ENCODE results near the gene RHOBTB3.
"Not testable (repeated sequence)": the region's sequence is repeated elsewhere in the genome, so short reads cannot be mapped to it uniquely, and the experiment has no call there.

Gene RHOBTB3

GRCh38 chr5:95730730-95731570 is at the start of gene RHOBTB3:
Gene RHOBTB3, plus strand, starts transcription at chr5:95731336. Its CDS starts 347 bp downstream, at chr5:95731683.
- DNase-seq (ENCODE audit: low read depth): peak; percentile 85

- no peak for DNase-seq (ENCODE audit: low read depth)
These were observed 48.2 kb upstream of the RHOBTB3 start, which contains the start of gene SPATA9 for GRCh38 chr5:95682891-95683290. Gene SPATA9, minus strand, starts transcription at chr5:95682991. Its CDS starts 137 bp downstream, at chr5:95682854.

GRCh38 chr5:95684361-95684760 is 46.8 kb upstream of the RHOBTB3 start:
- DNase-seq (ENCODE audit: low read depth): no peak

GRCh38 chr5:95686651-95687050 is 44.5 kb upstream of the RHOBTB3 start:
- no peak for DNase-seq (ENCODE audit: low read depth)

GRCh38 chr5:95689680-95690079 is 41.5 kb upstream of the RHOBTB3 start:
- DNase-seq (ENCODE audit: low read depth): no peak

GRCh38 chr5:95690333-95690732 is 40.8 kb upstream of the RHOBTB3 start:
- no peak for DNase-seq (ENCODE audit: low read depth)

GRCh38 chr5:95697781-95698681 is 33.1 kb upstream of the RHOBTB3 start:
- no peak for DNase-seq (ENCODE audit: low read depth)

- no peak for DNase-seq (ENCODE audit: low read depth)
These were observed 31.8 kb upstream of the RHOBTB3 start for GRCh38 chr5:95699337-95699736.

GRCh38 chr5:95701074-95701473 is 30.1 kb upstream of the RHOBTB3 start:
- DNase-seq (ENCODE audit: low read depth): no peak

- no peak for DNase-seq (ENCODE audit: low read depth)
These were observed 27.0 kb upstream of the RHOBTB3 start for GRCh38 chr5:95704150-95704549.

GRCh38 chr5:95706196-95706595 is 24.9 kb upstream of the RHOBTB3 start:
- not testable (repeated sequence) for DNase-seq (ENCODE audit: low read depth)

GRCh38 chr5:95707055-95707454 is 24.1 kb upstream of the RHOBTB3 start:
- DNase-seq (ENCODE audit: low read depth): no peak

GRCh38 chr5:95707534-95708188 is 23.5 kb upstream of the RHOBTB3 start:
- not testable (repeated sequence) for DNase-seq (ENCODE audit: low read depth)

GRCh38 chr5:95708876-95709275 is 22.3 kb upstream of the RHOBTB3 start:
- DNase-seq (ENCODE audit: low read depth): no peak

GRCh38 chr5:95709967-95710650 is 21.0 kb upstream of the RHOBTB3 start:
- no peak for DNase-seq (ENCODE audit: low read depth)

GRCh38 chr5:95710651-95711500 is 20.3 kb upstream of the RHOBTB3 start:
- DNase-seq (ENCODE audit: low read depth): not testable (repeated sequence)

- DNase-seq (ENCODE audit: low read depth): no peak
These were observed 19.4 kb upstream of the RHOBTB3 start for GRCh38 chr5:95711501-95712346.

GRCh38 chr5:95712347-95712958 is 18.7 kb upstream of the RHOBTB3 start:
- no peak for DNase-seq (ENCODE audit: low read depth)

- not testable (repeated sequence) for DNase-seq (ENCODE audit: low read depth)
These were observed 17.9 kb upstream of the RHOBTB3 start for GRCh38 chr5:95713246-95713645.

Data from stromal cell of bone marrow (primary cell).